ENCODE data around the gene TBC1D2B.
A peak's percentile ranks its signal among the peaks of the same experiment; 100 is the strongest.

The TBC1D2B gene

DNA sequence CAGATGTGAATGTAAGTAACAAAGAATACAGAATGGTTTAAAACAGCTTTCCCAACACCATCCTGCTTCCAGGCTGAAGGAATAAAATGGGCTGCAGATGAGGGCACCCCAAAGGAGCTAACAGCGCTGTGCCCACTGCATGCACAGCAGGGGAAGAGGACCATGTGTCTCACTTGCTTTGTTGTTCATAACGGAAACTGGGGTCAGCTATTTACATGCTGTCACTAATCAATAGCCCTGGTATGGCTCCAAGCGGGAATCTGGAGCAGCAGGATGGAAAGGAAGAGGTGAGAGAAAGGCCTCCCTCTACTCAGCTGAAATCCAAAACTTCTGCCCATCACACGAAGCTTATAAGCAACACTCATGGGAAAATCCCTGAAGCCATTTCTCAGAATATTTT, 67.4 kb downstream of the TBC1D2B start:
- H3K9me3 Mint-ChIP-seq: no peaks in the 10 kb centered on the region
- peaks cover 59% of the 10 kb centered on the region for H3K36me3 Mint-ChIP-seq (ENCODE audit: low read depth)
- H3K27ac Mint-ChIP-seq: no peak overlapping the region
- DNase-seq (ENCODE audit: low spot score): no peak
- no peaks in the 10 kb centered on the region for H3K27me3 Mint-ChIP-seq (ENCODE audit: low read depth)
- peaks cover 6% of the 10 kb centered on the region for H3K4me1 Mint-ChIP-seq (ENCODE audit: low read depth)
- H3K4me3 Mint-ChIP-seq: no peak overlapping the region

DNA sequence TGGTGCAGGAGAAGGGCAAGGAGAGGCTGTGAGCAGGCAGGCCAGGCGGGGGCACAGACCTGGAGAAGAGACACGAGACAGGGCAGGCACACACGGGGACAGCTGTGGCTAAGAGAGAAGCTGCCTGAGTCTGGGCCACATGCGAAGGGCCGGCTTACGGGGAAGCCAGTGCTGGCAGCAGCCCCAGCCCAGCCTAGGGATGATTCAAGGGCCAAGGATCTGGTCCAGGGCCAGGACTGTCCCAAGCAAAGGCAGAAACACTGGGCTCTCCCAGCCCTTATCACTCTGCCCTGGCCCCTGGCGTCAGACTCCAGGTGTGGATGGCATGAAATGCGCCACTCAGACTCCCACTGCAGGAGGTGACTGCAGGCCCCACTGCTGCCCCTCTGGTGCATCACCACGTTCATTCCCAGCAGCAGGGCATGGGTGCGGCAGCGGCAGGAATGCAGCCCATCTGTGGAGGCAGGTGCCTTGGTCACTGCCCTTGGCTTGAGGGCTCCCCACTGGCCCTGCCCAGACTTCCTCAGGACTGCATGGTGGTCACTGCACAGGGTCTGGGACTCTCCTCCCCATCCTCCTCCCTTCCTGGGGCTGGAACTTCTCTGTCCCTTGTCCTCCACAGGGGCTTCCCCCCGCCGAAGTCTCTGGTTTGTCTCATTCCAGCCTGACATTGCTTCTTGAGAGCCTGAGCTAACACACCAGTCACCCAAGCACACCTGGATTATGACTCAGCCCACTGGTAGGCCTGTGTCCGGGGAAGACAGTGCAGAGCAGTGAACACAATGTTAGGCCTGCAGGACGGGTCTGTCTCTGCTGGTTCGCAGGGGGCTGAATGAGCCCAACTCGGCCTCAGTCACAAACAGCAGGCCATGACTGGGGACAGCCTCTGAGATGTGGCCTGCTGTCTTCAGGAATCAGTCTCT, 69.3 kb downstream of the TBC1D2B start:
- Mint-ChIP-seq H3K4me1 (ENCODE audit: low read depth) (peaks cover 8% of the 10 kb centered on the region), H3K27me3 (ENCODE audit: low read depth) (no peaks in the 10 kb centered on the region), H3K36me3 (ENCODE audit: low read depth) (peaks cover 56% of the 10 kb centered on the region), H3K9me3 (no peaks in the 10 kb centered on the region), H3K4me3 (no peak overlapping the region), H3K27ac (no peak overlapping the region)
- no peak for DNase-seq (ENCODE audit: low spot score)

DNA sequence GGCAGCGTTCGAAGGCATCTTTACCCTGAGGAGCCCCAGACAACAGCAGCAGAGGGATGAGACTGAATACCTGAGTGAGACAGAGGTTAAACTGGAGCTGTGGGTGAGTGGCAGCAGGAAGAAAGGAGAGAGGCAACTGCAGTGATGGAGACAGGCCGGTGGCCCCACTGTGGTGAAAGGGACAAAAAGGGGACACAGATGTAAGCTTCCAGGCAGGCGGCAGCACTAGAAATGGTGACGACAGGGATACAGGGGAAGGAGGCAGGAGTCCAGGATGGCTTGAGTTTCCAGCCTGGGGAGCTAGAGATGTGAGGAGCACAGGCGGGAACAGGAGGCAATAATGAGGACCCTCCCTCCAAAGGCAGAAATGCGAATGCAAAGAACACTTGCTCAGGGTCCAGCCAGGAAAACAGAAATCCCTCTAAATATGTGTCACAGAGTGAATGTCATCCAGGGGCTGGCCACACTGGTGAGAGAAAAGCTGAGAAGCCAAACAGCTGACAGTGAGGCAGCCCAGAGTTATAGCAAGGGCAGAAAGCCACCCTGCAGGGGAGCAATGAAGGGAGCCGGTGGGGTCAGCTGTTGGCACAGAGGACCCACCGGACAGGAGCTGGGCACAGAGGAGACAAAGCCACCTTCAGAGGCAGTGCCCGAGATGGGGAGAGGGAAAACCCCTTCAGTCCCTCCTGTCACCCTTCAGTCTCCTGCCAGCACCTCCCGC, 70.1 kb downstream of the TBC1D2B start:
- peak overlapping the region; percentile 22 for H3K27ac Mint-ChIP-seq
- H3K4me3 Mint-ChIP-seq: no peak overlapping the region
- no peak for DNase-seq (ENCODE audit: low spot score)
- no peaks in the 10 kb centered on the region for H3K9me3 Mint-ChIP-seq
- peaks cover 56% of the 10 kb centered on the region for H3K36me3 Mint-ChIP-seq (ENCODE audit: low read depth)
- H3K27me3 Mint-ChIP-seq (ENCODE audit: low read depth): no peaks in the 10 kb centered on the region
- H3K4me1 Mint-ChIP-seq (ENCODE audit: low read depth): peaks cover 6% of the 10 kb centered on the region

DNA sequence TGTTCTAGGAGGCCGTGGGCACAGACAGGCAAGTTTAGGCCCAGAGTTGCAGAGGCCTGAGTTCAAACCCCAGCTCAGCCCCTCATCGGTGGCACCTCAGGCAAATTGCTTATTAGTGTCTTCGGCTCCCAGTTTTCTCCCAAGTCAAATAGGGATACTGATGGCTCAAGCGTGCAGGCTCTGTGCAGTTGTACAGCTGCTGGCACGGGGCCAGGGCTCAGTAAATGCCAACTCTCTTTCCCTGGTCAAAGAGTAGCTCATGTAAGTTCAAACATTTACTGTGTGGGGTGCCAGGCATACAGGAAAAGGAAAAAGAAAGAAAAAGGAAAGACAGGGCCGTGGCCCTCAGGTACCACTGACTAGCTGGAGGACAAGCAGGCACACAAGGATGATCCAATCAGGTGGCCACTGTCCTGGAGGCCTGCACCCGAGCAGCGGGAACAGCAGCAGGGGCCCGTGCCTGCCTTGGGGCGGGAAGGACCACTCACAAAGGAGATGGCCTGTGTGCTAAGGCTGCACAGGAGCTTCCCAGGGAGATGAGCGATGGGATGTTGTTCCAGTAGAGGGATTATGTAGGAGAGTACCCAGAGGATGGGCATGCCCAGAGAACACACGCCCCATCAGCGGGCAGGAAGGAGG, 70.8 kb downstream of the TBC1D2B start:
- Mint-ChIP-seq H3K36me3 (ENCODE audit: low read depth) (peaks cover 52% of the 10 kb centered on the region), H3K9me3 (no peaks in the 10 kb centered on the region), H3K4me3 (no peak overlapping the region), H3K27me3 (ENCODE audit: low read depth) (no peaks in the 10 kb centered on the region), H3K4me1 (ENCODE audit: low read depth) (peaks cover 6% of the 10 kb centered on the region), H3K27ac (peak overlapping the region; percentile 22)
- no peak for DNase-seq (ENCODE audit: low spot score)

DNA sequence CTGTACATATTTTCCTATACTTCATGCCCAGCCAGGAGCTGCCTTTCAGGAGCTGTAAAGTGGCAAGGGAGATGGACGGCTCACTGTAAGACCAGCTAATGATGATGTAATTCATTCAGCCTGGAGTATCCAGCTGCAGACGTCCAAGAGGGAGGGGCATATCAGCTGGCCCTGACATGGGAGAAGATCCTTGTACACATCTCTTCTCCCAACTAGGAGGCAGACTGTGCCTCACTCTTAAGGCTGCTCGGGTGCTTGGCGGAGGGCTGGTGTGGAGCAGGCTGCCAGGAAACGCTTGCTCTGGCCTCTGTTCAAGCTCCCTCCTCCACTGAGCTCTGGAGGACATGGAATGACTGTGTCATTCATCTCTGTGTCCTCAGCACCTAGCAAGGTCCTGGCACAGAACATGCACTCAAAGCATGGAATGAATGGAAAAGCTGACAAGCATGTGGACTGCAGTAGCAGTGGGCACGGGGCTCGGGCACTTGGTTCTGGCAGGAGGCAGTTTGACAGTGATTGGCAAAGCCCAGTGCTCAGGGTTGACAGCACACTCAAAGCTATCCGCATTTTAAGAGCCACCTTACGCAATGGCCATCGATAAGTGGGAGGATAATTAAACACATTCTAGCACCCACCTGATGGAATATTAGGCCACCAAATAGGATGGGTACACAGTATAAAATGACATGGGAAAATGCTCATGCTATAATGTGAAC, 72.4 kb downstream of the TBC1D2B start:
- H3K4me3 Mint-ChIP-seq: no peak overlapping the region
- no peak for DNase-seq (ENCODE audit: low spot score)
- H3K27ac Mint-ChIP-seq: no peak overlapping the region
- no peaks in the 10 kb centered on the region for H3K9me3 Mint-ChIP-seq
- peaks cover 61% of the 10 kb centered on the region for H3K36me3 Mint-ChIP-seq (ENCODE audit: low read depth)
- H3K4me1 Mint-ChIP-seq (ENCODE audit: low read depth): peaks cover 15% of the 10 kb centered on the region
- no peaks in the 10 kb centered on the region for H3K27me3 Mint-ChIP-seq (ENCODE audit: low read depth)

DNA sequence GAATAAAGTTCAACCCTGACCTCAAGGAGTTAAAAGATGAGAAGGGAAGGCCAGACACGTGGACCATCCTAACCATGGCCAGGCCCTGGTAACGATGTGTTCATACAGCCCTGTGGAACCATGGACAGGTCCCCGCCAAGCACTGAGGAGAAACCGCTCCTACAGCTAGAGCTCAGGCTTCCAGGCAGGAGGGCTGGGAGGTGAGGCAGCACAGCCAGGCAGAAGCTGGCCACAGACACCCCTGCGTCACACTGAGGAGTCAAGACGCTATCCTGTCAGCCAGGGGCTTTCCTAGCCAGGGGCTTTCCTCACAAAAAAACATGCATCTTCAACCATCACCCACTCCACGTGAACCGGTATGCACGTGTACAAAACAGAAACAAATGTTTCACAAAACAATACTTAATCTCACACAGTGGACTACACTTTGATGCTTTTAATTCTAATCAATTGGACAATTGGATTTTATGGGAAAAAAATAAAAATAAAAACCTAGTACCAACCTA, 73.2 kb downstream of the TBC1D2B start:
- Mint-ChIP-seq H3K4me1 (ENCODE audit: low read depth) (peaks cover 15% of the 10 kb centered on the region), H3K27ac (no peak overlapping the region), H3K36me3 (ENCODE audit: low read depth) (peaks cover 64% of the 10 kb centered on the region)

DNA sequence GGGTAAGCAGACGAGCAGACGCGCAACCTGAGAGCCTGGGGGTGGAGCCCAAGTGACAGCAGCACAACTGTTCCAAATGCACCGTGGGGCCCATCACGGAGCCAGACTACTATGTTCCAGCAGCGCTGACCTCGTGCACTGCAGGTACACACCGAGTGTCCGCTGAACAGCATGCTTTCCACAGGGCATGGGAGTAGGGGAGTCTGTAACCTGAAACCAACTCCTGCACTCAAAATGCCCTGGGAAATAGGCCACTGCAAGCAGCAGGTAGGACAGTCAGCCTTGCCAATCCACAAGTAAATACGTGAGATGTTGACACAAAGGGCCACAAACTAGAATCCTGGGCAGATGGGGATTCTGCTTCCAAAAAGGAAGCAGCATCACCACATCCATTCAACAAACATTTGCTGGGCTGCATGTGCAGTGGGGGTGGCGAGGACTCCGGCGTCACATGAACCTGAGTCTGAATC, 73.9 kb downstream of the TBC1D2B start:
- no peak for DNase-seq (ENCODE audit: low spot score)
- Mint-ChIP-seq H3K27ac (no peak overlapping the region), H3K36me3 (ENCODE audit: low read depth) (peaks cover 60% of the 10 kb centered on the region), H3K4me3 (no peak overlapping the region), H3K9me3 (no peaks in the 10 kb centered on the region), H3K4me1 (ENCODE audit: low read depth) (peaks cover 15% of the 10 kb centered on the region), H3K27me3 (ENCODE audit: low read depth) (no peaks in the 10 kb centered on the region)

More for the DNA sequence above, 73.2 kb downstream of the TBC1D2B start:
- Mint-ChIP-seq H3K27me3 (ENCODE audit: low read depth) (no peaks in the 10 kb centered on the region), H3K9me3 (no peaks in the 10 kb centered on the region), H3K4me3 (no peak overlapping the region)
- DNase-seq (ENCODE audit: low spot score): no peak

DNA sequence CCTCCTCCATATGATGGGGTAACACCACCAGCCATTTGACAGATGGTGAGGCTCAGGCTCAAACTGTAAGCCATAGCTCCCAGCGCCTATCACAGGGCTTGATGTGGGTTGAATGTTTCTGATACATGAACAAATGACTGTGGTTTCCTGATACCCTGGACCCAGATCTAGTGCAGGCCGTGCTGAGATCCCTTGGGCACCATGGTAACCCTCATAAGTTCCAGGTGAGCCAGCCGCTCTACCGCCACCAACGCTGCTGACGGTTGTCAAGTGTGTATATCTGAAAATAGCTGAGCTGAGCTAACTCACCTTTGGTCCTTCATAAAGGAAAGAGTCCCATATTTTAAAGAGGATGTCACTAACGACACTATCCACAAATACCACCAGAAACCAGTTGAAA, 74.5 kb downstream of the TBC1D2B start:
- peaks cover 64% of the 10 kb centered on the region for H3K36me3 Mint-ChIP-seq (ENCODE audit: low read depth)
- H3K9me3 Mint-ChIP-seq: no peaks in the 10 kb centered on the region
- no peak overlapping the region for H3K27ac Mint-ChIP-seq
- no peak overlapping the region for H3K4me3 Mint-ChIP-seq
- H3K27me3 Mint-ChIP-seq (ENCODE audit: low read depth): no peaks in the 10 kb centered on the region
- H3K4me1 Mint-ChIP-seq (ENCODE audit: low read depth): peaks cover 15% of the 10 kb centered on the region
- no peak for DNase-seq (ENCODE audit: low spot score)

DNA sequence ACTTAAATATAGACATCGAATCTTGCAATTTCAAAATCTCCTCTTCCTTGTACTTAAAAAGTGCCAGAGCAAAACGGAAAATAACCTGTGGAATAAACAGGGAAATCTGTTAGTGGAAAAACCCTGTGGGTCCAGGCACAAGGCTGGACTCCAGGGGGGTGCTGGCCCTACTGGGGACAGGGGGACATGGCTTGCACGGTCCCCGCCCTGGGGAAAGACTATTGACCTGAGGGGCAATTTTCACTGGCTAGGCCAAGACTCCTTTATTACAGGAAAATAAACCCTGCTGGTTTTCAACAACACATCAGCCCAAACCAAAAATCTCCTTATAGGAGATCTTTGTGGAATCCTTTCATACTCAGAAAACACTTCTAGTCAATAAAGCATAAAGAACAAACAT, 75.9 kb downstream of the TBC1D2B start:
- H3K4me1 Mint-ChIP-seq (ENCODE audit: low read depth): peaks cover 17% of the 10 kb centered on the region
- no peaks in the 10 kb centered on the region for H3K27me3 Mint-ChIP-seq (ENCODE audit: low read depth)
- H3K36me3 Mint-ChIP-seq (ENCODE audit: low read depth): peaks cover 63% of the 10 kb centered on the region
- no peak for DNase-seq (ENCODE audit: low spot score)
- no peaks in the 10 kb centered on the region for H3K9me3 Mint-ChIP-seq
- no peak overlapping the region for H3K4me3 Mint-ChIP-seq
- H3K27ac Mint-ChIP-seq: no peak overlapping the region

DNA sequence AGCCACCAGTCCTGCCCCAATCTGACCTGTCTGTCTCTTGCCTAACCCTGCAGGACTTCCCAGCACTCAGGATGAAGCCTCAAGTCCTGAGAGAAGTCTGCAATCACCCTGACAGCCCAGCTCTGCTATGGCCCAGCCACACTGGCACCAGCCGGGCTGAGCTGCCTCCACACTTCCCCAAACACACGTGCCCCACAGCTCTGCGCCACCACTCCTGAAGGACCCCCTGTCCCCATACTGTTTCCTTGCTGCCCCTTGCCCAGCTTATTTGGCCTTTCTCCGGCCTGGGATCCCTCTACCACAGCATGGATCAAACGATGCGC, 76.6 kb downstream of the TBC1D2B start:
- H3K9me3 Mint-ChIP-seq: no peaks in the 10 kb centered on the region
- H3K4me1 Mint-ChIP-seq (ENCODE audit: low read depth): peaks cover 16% of the 10 kb centered on the region
- no peak for DNase-seq (ENCODE audit: low spot score)
- no peak overlapping the region for H3K4me3 Mint-ChIP-seq
- H3K27ac Mint-ChIP-seq: peak overlapping the region; percentile 70
- H3K36me3 Mint-ChIP-seq (ENCODE audit: low read depth): peaks cover 60% of the 10 kb centered on the region
- no peaks in the 10 kb centered on the region for H3K27me3 Mint-ChIP-seq (ENCODE audit: low read depth)

DNA sequence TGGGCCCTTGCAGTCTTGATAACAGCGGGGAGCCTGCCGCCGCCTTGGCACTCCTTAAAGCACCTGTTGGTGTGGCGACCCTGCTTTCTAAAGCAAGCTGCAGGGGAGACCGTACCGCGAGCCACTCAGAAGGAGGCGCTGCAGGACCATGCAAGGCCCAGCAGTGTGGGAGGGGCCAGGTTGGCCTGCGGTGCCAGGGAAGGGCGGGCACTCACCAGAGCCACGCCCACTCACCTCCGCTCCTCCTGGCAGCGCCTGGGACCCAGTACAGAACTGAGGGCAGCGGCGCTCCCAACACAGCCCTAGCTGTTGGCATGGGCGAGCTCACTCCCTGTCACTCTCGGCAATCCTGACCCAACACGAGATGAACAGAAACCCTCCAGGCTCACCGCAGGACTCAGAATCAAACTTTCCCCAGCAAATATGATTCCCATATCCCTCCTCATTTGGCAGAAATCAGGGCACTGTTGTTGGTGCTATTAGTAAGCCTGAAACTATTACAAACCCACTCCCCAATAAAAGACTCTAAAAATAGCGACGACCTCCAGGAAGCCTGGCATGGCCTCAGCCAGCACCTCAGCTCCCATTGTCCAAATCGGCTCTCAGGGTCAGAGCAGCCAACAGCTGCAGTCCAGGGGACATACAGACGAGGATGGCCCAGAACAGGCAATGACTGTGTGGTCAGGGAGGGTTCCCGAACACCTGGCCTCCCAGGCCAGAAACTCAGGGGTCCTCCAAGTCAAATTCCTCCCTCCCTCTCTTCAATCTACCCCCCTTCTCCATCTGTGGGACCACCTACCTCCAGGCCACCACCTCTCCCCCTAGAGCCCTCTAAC, 77.2 kb downstream of the TBC1D2B start:
- Mint-ChIP-seq H3K27me3 (ENCODE audit: low read depth) (no peaks in the 10 kb centered on the region), H3K27ac (peak overlapping the region; percentile 70), H3K4me1 (ENCODE audit: low read depth) (peaks cover 16% of the 10 kb centered on the region), H3K36me3 (ENCODE audit: low read depth) (peaks cover 57% of the 10 kb centered on the region), H3K4me3 (no peak overlapping the region), H3K9me3 (no peaks in the 10 kb centered on the region)
- DNase-seq (ENCODE audit: low spot score): peak; percentile 70

DNA sequence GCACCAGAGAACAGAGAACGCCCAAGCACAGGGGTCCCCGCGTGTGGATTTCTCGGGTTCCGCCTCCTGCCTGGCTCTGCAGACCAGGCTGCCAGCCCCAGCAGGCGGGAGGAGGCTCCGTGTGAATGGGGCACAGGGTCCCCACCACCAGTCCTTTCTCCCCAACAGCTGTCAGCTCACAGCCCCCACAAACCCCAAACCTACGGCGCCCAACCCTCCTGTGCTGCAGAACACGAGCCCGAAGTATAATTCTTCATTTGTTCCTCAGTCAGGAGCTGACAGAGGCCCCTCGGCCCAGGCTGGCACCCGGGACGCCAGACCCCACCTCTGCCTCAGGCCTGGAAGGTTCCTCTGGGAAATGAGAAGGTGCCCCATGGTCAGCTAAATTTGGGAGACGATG, 78.0 kb downstream of the TBC1D2B start:
- DNase-seq (ENCODE audit: low spot score): no peak
- H3K27me3 Mint-ChIP-seq (ENCODE audit: low read depth): no peaks in the 10 kb centered on the region
- H3K27ac Mint-ChIP-seq: no peak overlapping the region
- H3K36me3 Mint-ChIP-seq (ENCODE audit: low read depth): peaks cover 50% of the 10 kb centered on the region
- peaks cover 13% of the 10 kb centered on the region for H3K4me1 Mint-ChIP-seq (ENCODE audit: low read depth)
- H3K4me3 Mint-ChIP-seq: no peak overlapping the region
- H3K9me3 Mint-ChIP-seq: no peaks in the 10 kb centered on the region

DNA sequence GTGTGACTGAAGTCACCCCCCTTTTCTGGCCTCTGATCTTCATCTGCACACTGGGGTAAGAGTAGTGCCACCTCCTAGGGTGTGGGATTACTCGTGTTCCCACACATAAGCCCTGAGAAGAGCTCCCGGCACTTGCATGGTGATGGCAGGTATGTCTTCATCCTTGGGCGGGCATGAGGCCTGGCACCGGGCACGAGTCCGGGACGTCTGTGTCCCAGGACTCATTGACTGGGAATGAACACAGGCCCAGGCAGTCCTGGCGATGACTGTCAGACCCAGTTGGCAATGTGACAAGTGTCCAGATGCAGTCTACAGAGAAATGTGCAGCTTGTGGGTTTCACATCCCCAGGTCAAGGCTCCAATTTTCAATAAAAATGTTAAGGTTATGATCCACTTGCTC, 78.9 kb downstream of the TBC1D2B start:
- Mint-ChIP-seq H3K36me3 (ENCODE audit: low read depth) (peaks cover 47% of the 10 kb centered on the region), H3K27me3 (ENCODE audit: low read depth) (no peaks in the 10 kb centered on the region), H3K4me1 (ENCODE audit: low read depth) (peaks cover 13% of the 10 kb centered on the region), H3K27ac (no peak overlapping the region), H3K9me3 (no peaks in the 10 kb centered on the region), H3K4me3 (no peak overlapping the region)
- DNase-seq (ENCODE audit: low spot score): no peak

Measured in T-helper 2 cell treated with Interferon-gamma antibody and Interleukin-4, amounts not matched to agents 5 μg/mL and 100 μg/mL, for 36 hours (primary cell).